Loucy (cell line): Measurements from ENCODE around the gene RNU2-63P.
"Not testable (repeated sequence)": the region's sequence is repeated elsewhere in the genome, so short reads cannot be mapped to it uniquely, and the experiment has no call there.

ENCODE experiments used
- H2AFZ ChIP-seq: fragments of 200-600 bp; sonication (generic); 2 replicates; pipeline ENCODE4 v1.6.0; 2016; ENCODE audit warnings: antibody characterized with exemption, mild to moderate bottlenecking, low read length, moderate library complexity
- H3F3A ChIP-seq: fragments of 200-600 bp; 2 replicates; pipeline ENCODE4 v1.6.0; 2016; ENCODE audit warnings: antibody characterized with exemption, low read depth, mild to moderate bottlenecking
- H3K27me3 ChIP-seq: fragments of 200-600 bp; sonication (generic); 2 replicates; pipeline ENCODE4 v1.6.1; 2014; ENCODE audit warnings: low read length, mild to moderate bottlenecking; ENCODE audit not compliant: insufficient read depth, poor library complexity, severe bottlenecking
- H3K36me3 ChIP-seq: fragments of 200-600 bp; sonication (generic); 2 replicates; pipeline ENCODE4 v1.6.1; 2016; ENCODE audit warnings: low read length; ENCODE audit not compliant: insufficient read depth
- H3K4me1 ChIP-seq: fragments of 200-600 bp; sonication (generic); 2 replicates; pipeline ENCODE4 v1.5.1; 2014; ENCODE audit warnings: low read length, mild to moderate bottlenecking; ENCODE audit not compliant: insufficient read depth, poor library complexity, severe bottlenecking
- H3K4me2 ChIP-seq: fragments of 200-600 bp; sonication (generic); 2 replicates; pipeline ENCODE4 v1.6.0; 2014; ENCODE audit warnings: antibody characterized with exemption, low read length, low read depth, mild to moderate bottlenecking; ENCODE audit not compliant: poor library complexity, severe bottlenecking
- H3K4me3 ChIP-seq: fragments of 200-600 bp; sonication (generic); 2 replicates; pipeline ENCODE4 v1.5.1; 2014; ENCODE audit warnings: low read length, mild to moderate bottlenecking, mixed read lengths; ENCODE audit not compliant: poor library complexity, severe bottlenecking
- H3K79me2 ChIP-seq: fragments of 200-600 bp; sonication (generic); 2 replicates; pipeline ENCODE4 v1.6.1; 2014; ENCODE audit warnings: low read length; ENCODE audit not compliant: insufficient read depth
- H3K9ac ChIP-seq: fragments of 200-600 bp; sonication (generic); 2 replicates; pipeline ENCODE4 v1.6.0; 2014; ENCODE audit warnings: mild to moderate bottlenecking, low read depth, low read length, moderate library complexity; ENCODE audit not compliant: poor library complexity, severe bottlenecking
- H3K9me2 ChIP-seq: fragments of 200-600 bp; sonication (generic); replicated peaks from 2 replicates; pipeline ENCODE4 v1.6.1; 2016; ENCODE audit warnings: low read depth, low read length, mixed read lengths
- H3K9me3 ChIP-seq: fragments of 200-600 bp; sonication (generic); 2 replicates; pipeline ENCODE4 v1.6.1; 2014; ENCODE audit warnings: mild to moderate bottlenecking, antibody characterized with exemption, low read length, low read depth; ENCODE audit not compliant: insufficient read depth
- H4K20me1 ChIP-seq: fragments of 200-600 bp; sonication (generic); 2 replicates; pipeline ENCODE4 v1.6.0; 2014; ENCODE audit warnings: antibody characterized with exemption, low read length, mild to moderate bottlenecking; ENCODE audit not compliant: insufficient read depth, poor library complexity, severe bottlenecking
- CTCF ChIP-seq: fragments of 200-600 bp; sonication (generic); conservative IDR thresholded peaks from 2 replicates; pipeline ENCODE4 v1.5.1; 2014; ENCODE audit warnings: mild to moderate bottlenecking, antibody characterized with exemption, low read length
- EZH2phosphoT487 ChIP-seq: fragments of 200-600 bp; IDR thresholded peaks from 2 replicates; pipeline ENCODE4 v1.6.1; 2018; ENCODE audit warnings: antibody characterized with exemption, mild to moderate bottlenecking, moderate library complexity, borderline replicate concordance

RNU2-63P gene

GRCh38 chr2:88002359-88002707, 14.0 kb downstream of the RNU2-63P start:
- H3K4me1 ChIP-seq = no peaks in the 10 kb centered on the region
- no peaks in the 10 kb centered on the region for H3K9me3 ChIP-seq
- peak overlapping the region; percentile 92; the same call in 1 of the 2 replicates for H2AFZ ChIP-seq
- H3F3A ChIP-seq = no peaks in the 10 kb centered on the region
- H3K79me2 ChIP-seq = no peaks in the 10 kb centered on the region
- TF ChIP-seq CTCF (no peak), EZH2phosphoT487 (no peak)
- H3K4me3 ChIP-seq = no peak overlapping the region
- H3K9me2 ChIP-seq = no peaks in the 10 kb centered on the region
- no peak overlapping the region for H3K4me2 ChIP-seq
- H3K36me3 ChIP-seq = no peaks in the 10 kb centered on the region
- H3K27me3 ChIP-seq = no peaks in the 10 kb centered on the region
- no peak overlapping the region for H3K9ac ChIP-seq
- H4K20me1 ChIP-seq = no peaks in the 10 kb centered on the region

- not testable (repeated sequence) for H3K36me3 ChIP-seq, H3K4me1 ChIP-seq, H3K9me3 ChIP-seq, H4K20me1 ChIP-seq, H3K9me2 ChIP-seq, H3K4me3 ChIP-seq, H3K27me3 ChIP-seq, H3K9ac ChIP-seq, H2AFZ ChIP-seq, H3K4me2 ChIP-seq, H3K79me2 ChIP-seq, H3F3A ChIP-seq
These were observed 15.9 kb downstream of the RNU2-63P start for GRCh38 chr2:88000474-88000873.

- Histone ChIP-seq H3K4me2 (no peak overlapping the region), H3K27me3 (no peaks in the 10 kb centered on the region), H3K9ac (no peak overlapping the region), H3K79me2 (no peaks in the 10 kb centered on the region), H3K4me1 (no peaks in the 10 kb centered on the region), H3K9me3 (no peaks in the 10 kb centered on the region), H3F3A (no peaks in the 10 kb centered on the region), H3K4me3 (no peak overlapping the region), H4K20me1 (no peaks in the 10 kb centered on the region), H2AFZ (no peak overlapping the region), H3K9me2 (no peaks in the 10 kb centered on the region), H3K36me3 (no peaks in the 10 kb centered on the region)
- TF ChIP-seq EZH2phosphoT487 = no peak
- TF ChIP-seq CTCF = no peak
These were observed 19.8 kb downstream of the RNU2-63P start for GRCh38 chr2:87996570-87996969.

GRCh38 chr2:87995756-87996155, 20.6 kb downstream of the RNU2-63P start:
- Histone ChIP-seq H3F3A (no peaks in the 10 kb centered on the region), H3K4me3 (no peak overlapping the region), H3K4me2 (no peak overlapping the region), H3K4me1 (no peaks in the 10 kb centered on the region), H4K20me1 (no peaks in the 10 kb centered on the region), H3K9me2 (no peaks in the 10 kb centered on the region), H3K9ac (no peak overlapping the region), H3K36me3 (no peaks in the 10 kb centered on the region), H2AFZ (no peak overlapping the region), H3K9me3 (no peaks in the 10 kb centered on the region), H3K27me3 (no peaks in the 10 kb centered on the region), H3K79me2 (no peaks in the 10 kb centered on the region)
- no peak for TF ChIP-seq EZH2phosphoT487
- no peak for TF ChIP-seq CTCF

GRCh38 chr2:87994304-87994850, 22.0 kb downstream of the RNU2-63P start:
- not testable (repeated sequence) for H3K9me3 ChIP-seq, H3K36me3 ChIP-seq, H4K20me1 ChIP-seq, H3K79me2 ChIP-seq, H3F3A ChIP-seq, H3K9me2 ChIP-seq, H3K4me3 ChIP-seq, H3K4me2 ChIP-seq, H3K4me1 ChIP-seq, H3K9ac ChIP-seq, H2AFZ ChIP-seq, H3K27me3 ChIP-seq
